ENCODE measurements around the gene SLC24A4. TPM values are rescaled to one million over a fixed set of nuclear protein-coding genes. Genes with fewer than 3 reads are reported as not detected.

The SLC24A4 gene
- total RNA-seq, 4 donors from 2014 or later = 0.75 to 1.9 (median 1.4) TPM

- no peak for TF ChIP-seq CTCF (IDR thresholded peaks at IDR 0.05; ENCODE audit: low read depth)
Observed at GRCh38 chr14:92462568-92462967, 139.6 kb downstream of the SLC24A4 start.

- TF ChIP-seq CTCF (IDR thresholded peaks at IDR 0.05; ENCODE audit: low read depth) = no peak
Observed at GRCh38 chr14:92463141-92463540, 140.2 kb downstream of the SLC24A4 start.

- no peak for TF ChIP-seq CTCF (IDR thresholded peaks at IDR 0.05; ENCODE audit: low read depth)
Observed at GRCh38 chr14:92464156-92464555, 141.2 kb downstream of the SLC24A4 start.

GRCh38 chr14:92464716-92465115 is 141.8 kb downstream of the SLC24A4 start:
- TF ChIP-seq CTCF (IDR thresholded peaks at IDR 0.05; ENCODE audit: low read depth) = no peak

- no peak for TF ChIP-seq CTCF (IDR thresholded peaks at IDR 0.05; ENCODE audit: low read depth)
Observed at GRCh38 chr14:92465353-92466055, 142.5 kb downstream of the SLC24A4 start.

- TF ChIP-seq CTCF (IDR thresholded peaks at IDR 0.05; ENCODE audit: low read depth) = no peak
Observed at GRCh38 chr14:92466059-92466458, 143.1 kb downstream of the SLC24A4 start.

- no peak for TF ChIP-seq CTCF (IDR thresholded peaks at IDR 0.05; ENCODE audit: low read depth)
Observed at GRCh38 chr14:92469515-92469914, 146.6 kb downstream of the SLC24A4 start.
